Measurements from ENCODE around the gene IFNA8. TPM values are rescaled to one million over a fixed set of nuclear protein-coding genes. Genes with fewer than 3 reads are reported as not detected.

Gene IFNA8
- total and polyA plus RNA-seq, 2 of the 8 experiments (the other 6 are each of a cell fraction or from before 2014, with no cell fraction given) = not detected

Other genes with a start within 250 kb of the IFNA8 start
- not detected in 2 replicates for gene IFNA21, start 242.5 kb upstream of the IFNA8 start, total RNA-seq (2021; fragmentation: NEBNext Ultra II Directional; extraction: Animal tissue kit (Norgen Biotek cat#: 25700))
- not detected in 2 replicates for gene IFNA21, start 242.5 kb upstream of the IFNA8 start, polyA plus RNA-seq (2011; rRNA removed)
- gene IFNA4, start 221.5 kb upstream of the IFNA8 start, total RNA-seq (2021; fragmentation: NEBNext Ultra II Directional; extraction: Animal tissue kit (Norgen Biotek cat#: 25700)) = not detected in 2 replicates
- not detected in 2 replicates for gene IFNA4, start 221.5 kb upstream of the IFNA8 start, polyA plus RNA-seq (2011; rRNA removed)
- not detected in 2 replicates for gene IFNA7, start 206.9 kb upstream of the IFNA8 start, total RNA-seq (2021; fragmentation: NEBNext Ultra II Directional; extraction: Animal tissue kit (Norgen Biotek cat#: 25700))
- not detected in 2 replicates for gene IFNA7, start 206.9 kb upstream of the IFNA8 start, polyA plus RNA-seq (2011; rRNA removed)
- not detected in 2 replicates for gene IFNA10, start 202.0 kb upstream of the IFNA8 start, total RNA-seq (2021; fragmentation: NEBNext Ultra II Directional; extraction: Animal tissue kit (Norgen Biotek cat#: 25700))
- not detected in 2 replicates for gene IFNA10, start 202.0 kb upstream of the IFNA8 start, polyA plus RNA-seq (2011; rRNA removed)
- gene IFNA16, start 191.8 kb upstream of the IFNA8 start, total RNA-seq (2021; fragmentation: NEBNext Ultra II Directional; extraction: Animal tissue kit (Norgen Biotek cat#: 25700)) = not detected in 2 replicates
- gene IFNA16, start 191.8 kb upstream of the IFNA8 start, polyA plus RNA-seq (2011; rRNA removed) = not detected in 2 replicates
- not detected in 2 replicates for gene IFNA17, start 180.9 kb upstream of the IFNA8 start, total RNA-seq (2021; fragmentation: NEBNext Ultra II Directional; extraction: Animal tissue kit (Norgen Biotek cat#: 25700))
- gene IFNA17, start 180.9 kb upstream of the IFNA8 start, polyA plus RNA-seq (2011; rRNA removed) = not detected in 2 replicates
- gene IFNA14, start 169.1 kb upstream of the IFNA8 start, total RNA-seq (2021; fragmentation: NEBNext Ultra II Directional; extraction: Animal tissue kit (Norgen Biotek cat#: 25700)) = not detected in 2 replicates
- not detected in 2 replicates for gene IFNA14, start 169.1 kb upstream of the IFNA8 start, polyA plus RNA-seq (2011; rRNA removed)
- gene IFNA5, start 103.8 kb upstream of the IFNA8 start, total RNA-seq (2021; fragmentation: NEBNext Ultra II Directional; extraction: Animal tissue kit (Norgen Biotek cat#: 25700)) = not detected in 2 replicates
- gene IFNA5, start 103.8 kb upstream of the IFNA8 start, polyA plus RNA-seq (2011; rRNA removed) = not detected in 2 replicates
- 14.7 and 15.7 TPM in 2 replicates for gene KLHL9, start 73.7 kb upstream of the IFNA8 start, total RNA-seq (2021; fragmentation: NEBNext Ultra II Directional; extraction: Animal tissue kit (Norgen Biotek cat#: 25700))
- gene KLHL9, start 73.7 kb upstream of the IFNA8 start, polyA plus RNA-seq (2011; rRNA removed) = 4.2 and 4.9 TPM in 2 replicates
- gene IFNA6, start 58.2 kb upstream of the IFNA8 start, total RNA-seq (2021; fragmentation: NEBNext Ultra II Directional; extraction: Animal tissue kit (Norgen Biotek cat#: 25700)) = not detected in 2 replicates
- gene IFNA6, start 58.2 kb upstream of the IFNA8 start, polyA plus RNA-seq (2011; rRNA removed) = not detected in 2 replicates
- gene IFNA13, start 41.1 kb upstream of the IFNA8 start, total RNA-seq (2021; fragmentation: NEBNext Ultra II Directional; extraction: Animal tissue kit (Norgen Biotek cat#: 25700)) = not detected in 2 replicates
- not detected in 2 replicates for gene IFNA13, start 41.1 kb upstream of the IFNA8 start, polyA plus RNA-seq (2011; rRNA removed)
- not detected in 2 replicates for gene IFNA2, start 23.7 kb upstream of the IFNA8 start, total RNA-seq (2021; fragmentation: NEBNext Ultra II Directional; extraction: Animal tissue kit (Norgen Biotek cat#: 25700))
- not detected in 2 replicates for gene IFNA2, start 23.7 kb upstream of the IFNA8 start, polyA plus RNA-seq (2011; rRNA removed)
- gene IFNA1, start 31.3 kb downstream of the IFNA8 start, total RNA-seq (2021; fragmentation: NEBNext Ultra II Directional; extraction: Animal tissue kit (Norgen Biotek cat#: 25700)) = not detected in 2 replicates
- not detected in 2 replicates for gene IFNA1, start 31.3 kb downstream of the IFNA8 start, polyA plus RNA-seq (2011; rRNA removed)
- not detected in 2 replicates for gene IFNE, start 73.2 kb downstream of the IFNA8 start, total RNA-seq (2021; fragmentation: NEBNext Ultra II Directional; extraction: Animal tissue kit (Norgen Biotek cat#: 25700))
- 0.08 TPM in 1 of 2 replicates, not detected in the other for gene IFNE, start 73.2 kb downstream of the IFNA8 start, polyA plus RNA-seq (2011; rRNA removed)

Data from H1 (cell line).